ENCODE data around the gene FLAD1.

FLAD1 gene

GRCh38 chr1:154954541-154954940 lies 28.6 kb upstream of the FLAD1 start:
- TF ChIP-seq CTCF (IDR thresholded peaks at IDR 0.05; ENCODE audit: low read length, missing control alignments): no peak
- DNase-seq (ENCODE audit: low read depth): no peak
- H3K4me3 ChIP-seq (replicated peaks; ENCODE audit: low read depth, low read length): no peak overlapping the region

DNA sequence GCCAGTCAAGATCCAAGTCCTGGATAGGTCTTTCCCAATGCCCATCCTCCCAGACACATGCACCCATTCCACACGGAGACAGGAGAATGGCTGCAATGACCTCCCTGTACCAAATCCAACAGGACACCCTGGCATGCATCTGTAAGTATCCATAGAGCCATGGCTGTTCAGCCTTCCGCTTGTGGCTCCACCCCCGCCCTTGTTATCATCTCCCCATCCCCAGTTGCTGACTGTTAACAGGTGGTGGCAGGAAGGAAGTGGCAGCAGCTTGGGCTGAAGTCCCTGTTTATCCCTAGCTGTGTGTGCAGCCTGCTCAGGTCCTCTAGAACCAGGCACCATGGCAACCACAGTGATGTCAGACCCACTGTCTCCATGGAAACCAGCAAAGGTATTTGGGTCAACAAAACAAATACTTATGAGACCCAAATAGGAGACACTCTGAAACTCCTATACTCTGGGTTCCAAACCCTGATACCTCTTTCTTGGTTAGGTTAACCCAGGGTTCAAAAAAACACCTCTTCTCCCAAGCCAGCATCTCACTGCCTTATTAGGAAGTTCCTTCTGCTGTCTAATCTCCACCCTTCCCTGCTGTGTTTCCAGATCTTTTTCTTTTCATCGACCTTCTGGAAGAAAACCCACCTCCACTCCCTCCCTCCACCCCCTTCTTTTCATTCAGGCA lies 28.0 kb upstream of the FLAD1 start:
- peak; percentile 88 for DNase-seq (ENCODE audit: low read depth)
- H3K4me3 ChIP-seq (replicated peaks; ENCODE audit: low read depth, low read length): peak overlapping the region; percentile 80
- no peak for TF ChIP-seq CTCF (IDR thresholded peaks at IDR 0.05; ENCODE audit: low read length, missing control alignments)

DNA sequence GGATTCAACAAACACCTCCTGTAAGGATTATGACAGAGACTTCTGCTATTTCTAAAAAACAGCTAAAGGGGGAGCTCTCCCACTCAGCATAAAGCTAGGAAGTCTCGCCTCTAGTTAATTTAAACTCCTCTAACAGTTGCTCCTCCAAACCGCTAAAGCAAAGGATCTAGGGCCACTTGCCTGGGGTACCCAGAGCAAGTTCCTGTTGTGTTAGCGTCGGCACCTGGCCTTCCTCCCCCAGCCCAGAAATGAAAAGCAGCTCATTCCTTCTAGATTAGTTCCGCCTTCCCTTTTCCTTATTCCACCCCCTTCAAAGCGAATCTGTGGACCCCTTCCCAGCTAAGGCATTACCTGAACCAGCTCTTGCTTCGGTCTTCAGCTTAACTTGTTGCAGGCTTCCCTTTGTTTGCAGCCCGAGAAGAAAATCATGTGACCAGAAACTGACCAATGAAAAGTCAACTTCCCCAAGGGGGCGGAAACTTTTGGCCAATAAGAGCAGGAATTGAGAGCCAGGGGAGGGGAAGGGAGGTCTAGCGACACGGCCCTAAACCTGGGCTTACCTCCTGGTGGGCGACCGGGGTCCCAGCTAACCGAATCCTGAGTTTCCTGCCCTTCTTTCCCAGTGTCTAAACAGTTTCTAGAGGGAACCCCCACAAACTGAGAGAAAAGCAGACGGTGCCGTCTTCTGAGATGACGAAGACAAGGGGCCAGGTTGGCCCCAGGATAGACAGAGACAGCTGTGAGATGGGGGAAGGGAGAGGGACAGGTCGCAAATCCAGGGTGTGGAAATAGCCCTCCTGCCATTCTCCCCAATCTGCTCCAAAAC lies 27.2 kb upstream of the FLAD1 start, which contains the start of gene PBXIP1:
TSS of gene PBXIP1 (minus strand) at position 382 of the 826 bp plus-strand sequence. CDS start 2,378 bp downstream, outside the sequence.
- peak; percentile 92 for DNase-seq (ENCODE audit: low read depth)
- peak; percentile 46 for TF ChIP-seq CTCF (IDR thresholded peaks at IDR 0.05; ENCODE audit: low read length, missing control alignments)
- H3K4me3 ChIP-seq (replicated peaks; ENCODE audit: low read depth, low read length): peak within 1 kb of the TSS; percentile 80

DNA sequence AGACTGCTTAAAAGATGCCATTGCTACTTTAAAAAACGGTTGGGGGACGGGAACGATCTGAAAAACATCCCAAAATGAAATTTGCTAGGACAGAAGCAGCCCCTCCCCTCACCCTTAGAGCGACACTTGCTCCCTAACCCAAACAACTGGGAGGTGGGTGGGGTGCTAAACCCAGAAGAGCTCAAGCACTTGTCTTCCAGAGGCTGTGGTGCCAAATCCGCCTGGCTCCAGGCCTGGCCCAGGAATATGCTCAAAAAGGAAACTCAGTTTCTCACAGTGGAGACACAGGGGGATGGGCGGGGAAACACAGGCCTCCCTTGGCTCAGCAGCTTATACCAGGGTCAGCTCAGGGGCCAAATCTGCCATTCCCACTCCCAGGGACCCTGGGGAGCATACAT lies 26.6 kb upstream of the FLAD1 start:
- H3K4me3 ChIP-seq (replicated peaks; ENCODE audit: low read depth, low read length): peak overlapping the region; percentile 80
- no peak for TF ChIP-seq CTCF (IDR thresholded peaks at IDR 0.05; ENCODE audit: low read length, missing control alignments)
- no peak for DNase-seq (ENCODE audit: low read depth)

- H3K4me3 ChIP-seq (replicated peaks; ENCODE audit: low read depth, low read length): no peak overlapping the region
- no peak for DNase-seq (ENCODE audit: low read depth)
- no peak for TF ChIP-seq CTCF (IDR thresholded peaks at IDR 0.05; ENCODE audit: low read length, missing control alignments)
These were observed 26.0 kb upstream of the FLAD1 start for GRCh38 chr1:154957091-154957657.

DNA sequence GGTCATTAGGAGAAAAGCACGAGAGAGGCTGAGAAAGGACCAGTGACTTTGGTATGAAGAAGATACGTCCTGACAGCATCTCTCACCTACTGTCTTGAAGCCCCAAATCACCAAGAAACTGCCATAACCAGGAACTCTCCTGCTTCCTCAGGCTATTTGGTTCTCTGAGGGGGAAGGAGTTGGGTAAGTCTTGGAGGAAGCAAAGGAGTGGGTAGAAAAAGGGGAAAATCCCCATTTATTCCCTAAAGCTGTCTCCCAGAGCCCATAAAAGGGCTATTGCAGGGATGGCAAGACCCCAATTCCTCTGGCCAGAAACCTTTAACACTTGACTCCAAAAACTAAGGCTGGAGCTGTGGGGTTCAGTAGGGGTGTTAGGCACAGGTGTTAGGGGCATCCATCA lies 25.1 kb upstream of the FLAD1 start:
- no peak overlapping the region for H3K4me3 ChIP-seq (replicated peaks; ENCODE audit: low read depth, low read length)
- no peak for DNase-seq (ENCODE audit: low read depth)
- no peak for TF ChIP-seq CTCF (IDR thresholded peaks at IDR 0.05; ENCODE audit: low read length, missing control alignments)

All from fibroblast of pulmonary artery (primary cell).